Osteocyte (in vitro differentiated cells): Measurements from ENCODE around the gene PKIB. TPM values are rescaled to one million over a fixed set of nuclear protein-coding genes. Genes with fewer than 3 reads are reported as not detected.

Experiments used
- DNase-seq: peaks from one replicate; pipeline ENCODE4 v3.0.0; 2021; ENCODE audit warnings: mixed read lengths; ENCODE audit not compliant: unreplicated experiment; ENCODE audit errors: extremely low spot score
- H3K27ac Mint-ChIP-seq: one replicate; pipeline ENCODE4 v1.8.0; 2021; ENCODE audit warnings: mild to moderate bottlenecking, mixed read lengths; ENCODE audit not compliant: unreplicated experiment
- H3K27me3 Mint-ChIP-seq: one replicate; pipeline ENCODE4 v1.8.0; 2021; ENCODE audit warnings: mixed read lengths; ENCODE audit not compliant: unreplicated experiment
- H3K36me3 Mint-ChIP-seq: one replicate; pipeline ENCODE4 v1.8.0; 2021; ENCODE audit warnings: mixed read lengths; ENCODE audit not compliant: unreplicated experiment
- H3K4me1 Mint-ChIP-seq: one replicate; pipeline ENCODE4 v1.8.0; 2021; ENCODE audit warnings: mixed read lengths; ENCODE audit not compliant: unreplicated experiment
- H3K4me3 Mint-ChIP-seq: one replicate; pipeline ENCODE4 v1.8.0; 2021; ENCODE audit warnings: mild to moderate bottlenecking, moderate library complexity, mixed read lengths; ENCODE audit not compliant: unreplicated experiment
- H3K9me3 Mint-ChIP-seq: one replicate; pipeline ENCODE4 v1.8.0; 2021; ENCODE audit warnings: mixed read lengths; ENCODE audit not compliant: unreplicated experiment
- CTCF ChIP-seq: fragments of 200-600 bp; sonication (generic); IDR thresholded peaks from 2 replicates; pipeline ENCODE4 v1.5.0; 2021; ENCODE audit warnings: antibody characterized with exemption, mild to moderate bottlenecking, moderate library complexity
- total RNA-seq: library from RNA; stranded (reverse); gene quantifications from 2 replicates; pipeline ENCODE4 v1.2.1, GENCODE V29; 2021

PKIB gene
- total RNA-seq, 1 donor from 2014 or later: 35.0 TPM

- no peaks in the 10 kb centered on the region for H3K27me3 Mint-ChIP-seq
- no peak overlapping the region for H3K4me3 Mint-ChIP-seq
- H3K36me3 Mint-ChIP-seq: peaks cover 20% of the 10 kb centered on the region
- no peak for TF ChIP-seq CTCF
- no peak for DNase-seq
- H3K27ac Mint-ChIP-seq: no peak overlapping the region
- no peaks in the 10 kb centered on the region for H3K4me1 Mint-ChIP-seq
- no peaks in the 10 kb centered on the region for H3K9me3 Mint-ChIP-seq
Measured at GRCh38 chr6:122676146-122676545, 65.9 kb downstream of the PKIB start.

GRCh38 chr6:122676688-122677087, 66.5 kb downstream of the PKIB start:
- Mint-ChIP-seq H3K36me3 (peaks cover 20% of the 10 kb centered on the region), H3K4me1 (no peaks in the 10 kb centered on the region), H3K4me3 (no peak overlapping the region), H3K27me3 (no peaks in the 10 kb centered on the region), H3K9me3 (no peaks in the 10 kb centered on the region), H3K27ac (no peak overlapping the region)
- TF ChIP-seq CTCF: no peak
- no peak for DNase-seq

- H3K36me3 Mint-ChIP-seq: peaks cover 20% of the 10 kb centered on the region
- H3K4me1 Mint-ChIP-seq: no peaks in the 10 kb centered on the region
- no peak overlapping the region for H3K27ac Mint-ChIP-seq
- no peak for DNase-seq
- no peaks in the 10 kb centered on the region for H3K9me3 Mint-ChIP-seq
- no peaks in the 10 kb centered on the region for H3K27me3 Mint-ChIP-seq
- H3K4me3 Mint-ChIP-seq: no peak overlapping the region
- no peak for TF ChIP-seq CTCF
Measured at GRCh38 chr6:122677406-122677805, 67.2 kb downstream of the PKIB start.

- DNase-seq: no peak
- TF ChIP-seq CTCF: no peak
- H3K4me1 Mint-ChIP-seq: no peaks in the 10 kb centered on the region
- H3K9me3 Mint-ChIP-seq: no peaks in the 10 kb centered on the region
- H3K27me3 Mint-ChIP-seq: no peaks in the 10 kb centered on the region
- no peak overlapping the region for H3K4me3 Mint-ChIP-seq
- peaks cover 20% of the 10 kb centered on the region for H3K36me3 Mint-ChIP-seq
- H3K27ac Mint-ChIP-seq: no peak overlapping the region
Measured at GRCh38 chr6:122678841-122679240, 68.6 kb downstream of the PKIB start.

GRCh38 chr6:122681705-122682104, 71.5 kb downstream of the PKIB start:
- TF ChIP-seq CTCF: no peak
- Mint-ChIP-seq H3K27me3 (no peaks in the 10 kb centered on the region), H3K4me3 (no peak overlapping the region), H3K36me3 (peaks cover 14% of the 10 kb centered on the region), H3K27ac (no peak overlapping the region), H3K4me1 (no peaks in the 10 kb centered on the region), H3K9me3 (peaks cover 5% of the 10 kb centered on the region)
- DNase-seq: no peak
